ENCODE data around the gene TCN1.

DNA sequence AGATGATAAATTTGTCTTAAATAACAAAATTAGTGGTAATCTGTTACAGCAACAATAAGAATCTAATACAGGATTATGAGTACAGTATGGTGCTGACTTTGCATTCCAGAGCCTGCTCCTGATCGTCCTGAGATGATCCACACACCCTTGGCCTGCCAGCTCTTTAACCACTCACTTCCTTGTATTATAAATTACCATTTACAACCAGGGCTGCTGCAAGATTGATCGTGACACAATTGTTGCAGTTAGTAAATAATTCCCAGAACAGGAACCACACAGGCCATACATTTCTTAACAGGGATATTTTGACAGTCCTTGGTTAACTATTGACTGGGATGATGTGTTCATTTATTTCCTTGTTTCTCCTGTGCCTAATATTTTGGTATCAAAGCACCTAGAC is 17.2 kb downstream of the TCN1 start:
- TF ChIP-seq, protein P1, sequence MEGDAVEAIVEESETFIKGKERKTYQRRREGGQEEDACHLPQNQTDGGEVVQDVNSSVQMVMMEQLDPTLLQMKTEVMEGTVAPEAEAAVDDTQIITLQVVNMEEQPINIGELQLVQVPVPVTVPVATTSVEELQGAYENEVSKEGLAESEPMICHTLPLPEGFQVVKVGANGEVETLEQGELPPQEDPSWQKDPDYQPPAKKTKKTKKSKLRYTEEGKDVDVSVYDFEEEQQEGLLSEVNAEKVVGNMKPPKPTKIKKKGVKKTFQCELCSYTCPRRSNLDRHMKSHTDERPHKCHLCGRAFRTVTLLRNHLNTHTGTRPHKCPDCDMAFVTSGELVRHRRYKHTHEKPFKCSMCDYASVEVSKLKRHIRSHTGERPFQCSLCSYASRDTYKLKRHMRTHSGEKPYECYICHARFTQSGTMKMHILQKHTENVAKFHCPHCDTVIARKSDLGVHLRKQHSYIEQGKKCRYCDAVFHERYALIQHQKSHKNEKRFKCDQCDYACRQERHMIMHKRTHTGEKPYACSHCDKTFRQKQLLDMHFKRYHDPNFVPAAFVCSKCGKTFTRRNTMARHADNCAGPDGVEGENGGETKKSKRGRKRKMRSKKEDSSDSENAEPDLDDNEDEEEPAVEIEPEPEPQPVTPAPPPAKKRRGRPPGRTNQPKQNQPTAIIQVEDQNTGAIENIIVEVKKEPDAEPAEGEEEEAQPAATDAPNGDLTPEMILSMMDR (IDR thresholded peaks at IDR 0.05; ENCODE audit: low read depth, low read length, missing input control): no peak
- TF ChIP-seq, protein P2, sequence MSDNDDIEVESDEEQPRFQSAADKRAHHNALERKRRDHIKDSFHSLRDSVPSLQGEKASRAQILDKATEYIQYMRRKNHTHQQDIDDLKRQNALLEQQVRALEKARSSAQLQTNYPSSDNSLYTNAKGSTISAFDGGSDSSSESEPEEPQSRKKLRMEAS (IDR thresholded peaks at IDR 0.05): no peak
- TF ChIP-seq GABPA (IDR thresholded peaks at IDR 0.05 in 1 of 2, conservative IDR thresholded peaks at IDR 0.05 in 1 of 2): no peak
- TF ChIP-seq EGR1 (IDR thresholded peaks at IDR 0.05; ENCODE audit: low read depth in 2 of 2): no peak
- TF ChIP-seq, protein P3, sequence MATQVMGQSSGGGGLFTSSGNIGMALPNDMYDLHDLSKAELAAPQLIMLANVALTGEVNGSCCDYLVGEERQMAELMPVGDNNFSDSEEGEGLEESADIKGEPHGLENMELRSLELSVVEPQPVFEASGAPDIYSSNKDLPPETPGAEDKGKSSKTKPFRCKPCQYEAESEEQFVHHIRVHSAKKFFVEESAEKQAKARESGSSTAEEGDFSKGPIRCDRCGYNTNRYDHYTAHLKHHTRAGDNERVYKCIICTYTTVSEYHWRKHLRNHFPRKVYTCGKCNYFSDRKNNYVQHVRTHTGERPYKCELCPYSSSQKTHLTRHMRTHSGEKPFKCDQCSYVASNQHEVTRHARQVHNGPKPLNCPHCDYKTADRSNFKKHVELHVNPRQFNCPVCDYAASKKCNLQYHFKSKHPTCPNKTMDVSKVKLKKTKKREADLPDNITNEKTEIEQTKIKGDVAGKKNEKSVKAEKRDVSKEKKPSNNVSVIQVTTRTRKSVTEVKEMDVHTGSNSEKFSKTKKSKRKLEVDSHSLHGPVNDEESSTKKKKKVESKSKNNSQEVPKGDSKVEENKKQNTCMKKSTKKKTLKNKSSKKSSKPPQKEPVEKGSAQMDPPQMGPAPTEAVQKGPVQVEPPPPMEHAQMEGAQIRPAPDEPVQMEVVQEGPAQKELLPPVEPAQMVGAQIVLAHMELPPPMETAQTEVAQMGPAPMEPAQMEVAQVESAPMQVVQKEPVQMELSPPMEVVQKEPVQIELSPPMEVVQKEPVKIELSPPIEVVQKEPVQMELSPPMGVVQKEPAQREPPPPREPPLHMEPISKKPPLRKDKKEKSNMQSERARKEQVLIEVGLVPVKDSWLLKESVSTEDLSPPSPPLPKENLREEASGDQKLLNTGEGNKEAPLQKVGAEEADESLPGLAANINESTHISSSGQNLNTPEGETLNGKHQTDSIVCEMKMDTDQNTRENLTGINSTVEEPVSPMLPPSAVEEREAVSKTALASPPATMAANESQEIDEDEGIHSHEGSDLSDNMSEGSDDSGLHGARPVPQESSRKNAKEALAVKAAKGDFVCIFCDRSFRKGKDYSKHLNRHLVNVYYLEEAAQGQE (IDR thresholded peaks at IDR 0.05): no peak
